ENCODE results near the gene MT1A.

Gene MT1A

GRCh38 chr16:56643833-56644232 is 5.4 kb downstream of the MT1A start:
- H3K4me3 ChIP-seq (ENCODE audit: control insufficient read depth, low read depth, low read length): no peak overlapping the region
- DNase-seq (ENCODE audit: low read depth): no peak
- no peak for TF ChIP-seq CTCF (IDR thresholded peaks at IDR 0.05; ENCODE audit: control insufficient read depth, insufficient read depth, low read depth, low read length, missing control alignments)

GRCh38 chr16:56645311-56645710 is 6.8 kb downstream of the MT1A start:
- DNase-seq (ENCODE audit: low read depth): no peak
- TF ChIP-seq CTCF (IDR thresholded peaks at IDR 0.05; ENCODE audit: control insufficient read depth, insufficient read depth, low read depth, low read length, missing control alignments): no peak
- no peak overlapping the region for H3K4me3 ChIP-seq (ENCODE audit: control insufficient read depth, low read depth, low read length)

GRCh38 chr16:56645838-56646237 is 7.4 kb downstream of the MT1A start:
- no peak for TF ChIP-seq CTCF (IDR thresholded peaks at IDR 0.05; ENCODE audit: control insufficient read depth, insufficient read depth, low read depth, low read length, missing control alignments)
- H3K4me3 ChIP-seq (ENCODE audit: control insufficient read depth, low read depth, low read length): no peak overlapping the region
- DNase-seq (ENCODE audit: low read depth): no peak

GRCh38 chr16:56647641-56648431 is 9.4 kb downstream of the MT1A start:
- no peak for DNase-seq (ENCODE audit: low read depth)
- no peak overlapping the region for H3K4me3 ChIP-seq (ENCODE audit: control insufficient read depth, low read depth, low read length)
- no peak for TF ChIP-seq CTCF (IDR thresholded peaks at IDR 0.05; ENCODE audit: control insufficient read depth, insufficient read depth, low read depth, low read length, missing control alignments)

GRCh38 chr16:56649271-56649670 is 10.8 kb downstream of the MT1A start:
- no peak for TF ChIP-seq CTCF (IDR thresholded peaks at IDR 0.05; ENCODE audit: control insufficient read depth, insufficient read depth, low read depth, low read length, missing control alignments)
- no peak overlapping the region for H3K4me3 ChIP-seq (ENCODE audit: control insufficient read depth, low read depth, low read length)
- DNase-seq (ENCODE audit: low read depth): no peak

GRCh38 chr16:56649820-56650219 is 11.4 kb downstream of the MT1A start:
- no peak for TF ChIP-seq CTCF (IDR thresholded peaks at IDR 0.05; ENCODE audit: control insufficient read depth, insufficient read depth, low read depth, low read length, missing control alignments)
- H3K4me3 ChIP-seq (ENCODE audit: control insufficient read depth, low read depth, low read length): no peak overlapping the region
- no peak for DNase-seq (ENCODE audit: low read depth)

All from AG09309 (cell line).